OCI-LY1 (cell line): ENCODE measurements around the gene NEGR1.

Experiments
- H2AFZ ChIP-seq: fragments of 200-600 bp; sonication (generic), shearing (Covaris generic); 2 replicates; pipeline ENCODE4 v1.6.0; 2014; ENCODE audit warnings: antibody characterized with exemption, mild to moderate bottlenecking, low read length
- H3F3A ChIP-seq: fragments of 200-600 bp; sonication (generic), shearing (Covaris generic); 2 replicates; pipeline ENCODE4 v1.6.0; 2014; ENCODE audit warnings: mild to moderate bottlenecking, antibody characterized with exemption, low read length, moderate library complexity; ENCODE audit not compliant: insufficient read depth
- H3K27ac ChIP-seq: fragments of 200-600 bp; sonication (generic); 2 replicates; pipeline ENCODE4 v1.5.1; 2014; ENCODE audit warnings: low read length, mixed run types, mild to moderate bottlenecking, low read depth; ENCODE audit not compliant: poor library complexity, severe bottlenecking
- H3K27me3 ChIP-seq: fragments of 200-600 bp; sonication (generic); 2 replicates; pipeline ENCODE4 v1.6.0; 2014; ENCODE audit warnings: antibody characterized with exemption, mild to moderate bottlenecking, low read length, moderate library complexity; ENCODE audit not compliant: insufficient read depth
- H3K36me3 ChIP-seq: fragments of 200-600 bp; sonication (generic); 2 replicates; pipeline ENCODE4 v1.6.1; 2014; ENCODE audit warnings: mild to moderate bottlenecking, antibody characterized with exemption, low read length, moderate library complexity, mixed read lengths; ENCODE audit not compliant: insufficient read depth
- H3K4me1 ChIP-seq: fragments of 200-600 bp; sonication (generic); 2 replicates; pipeline ENCODE4 v1.5.1; 2014; ENCODE audit warnings: mild to moderate bottlenecking, low read length, moderate library complexity; ENCODE audit not compliant: insufficient read depth, severe bottlenecking
- H3K4me2 ChIP-seq: fragments of 200-600 bp; sonication (generic), shearing (Covaris generic); 2 replicates; pipeline ENCODE4 v1.6.1; 2014; ENCODE audit warnings: low read length
- H3K4me3 ChIP-seq: fragments of 200-600 bp; sonication (generic); 2 replicates; pipeline ENCODE4 v1.5.1; 2014; ENCODE audit warnings: low read length, low read depth, mild to moderate bottlenecking, mixed read lengths; ENCODE audit not compliant: poor library complexity, severe bottlenecking
- H3K79me2 ChIP-seq: fragments of 200-600 bp; shearing (Covaris generic); 2 replicates; pipeline ENCODE4 v1.6.1; 2016; ENCODE audit warnings: mixed run types, low read length, mixed read lengths; ENCODE audit not compliant: insufficient read depth
- H3K9ac ChIP-seq: fragments of 200-600 bp; sonication (generic), shearing (Covaris generic); 2 replicates; pipeline ENCODE4 v1.6.1; 2014; ENCODE audit warnings: mild to moderate bottlenecking, low read length, mixed read lengths
- H3K9me2 ChIP-seq: fragments of 200-600 bp; sonication (generic), shearing (Covaris generic); 2 replicates; pipeline ENCODE4 v1.6.1; 2014; ENCODE audit warnings: low read depth, mild to moderate bottlenecking, low read length, mixed read lengths
- H3K9me3 ChIP-seq: fragments of 200-600 bp; shearing (Covaris generic); 2 replicates; pipeline ENCODE4 v1.6.1; 2014; ENCODE audit warnings: low read length, mixed read lengths
- H4K20me1 ChIP-seq: fragments of 200-600 bp; sonication (generic), shearing (Covaris generic); 2 replicates; pipeline ENCODE4 v1.6.0; 2016; ENCODE audit warnings: mild to moderate bottlenecking, low read length; ENCODE audit not compliant: insufficient read depth
- EZH2 ChIP-seq: fragments of 200-600 bp; sonication (generic), shearing (Covaris generic); IDR thresholded peaks from 2 replicates; pipeline ENCODE4 v1.8.0; 2017; ENCODE audit warnings: borderline replicate concordance, mixed run types, mild to moderate bottlenecking, antibody characterized with exemption, low read length, moderate library complexity, mixed read lengths
- TF ChIP-seq, protein P1 (sequence below): fragments of 200-600 bp; sonication (generic), shearing (Covaris generic); IDR thresholded peaks from 2 replicates; pipeline ENCODE4 v1.5.1; 2017; ENCODE audit warnings: mild to moderate bottlenecking, antibody characterized with exemption, low read length, moderate library complexity, mixed read lengths

The NEGR1 gene

DNA sequence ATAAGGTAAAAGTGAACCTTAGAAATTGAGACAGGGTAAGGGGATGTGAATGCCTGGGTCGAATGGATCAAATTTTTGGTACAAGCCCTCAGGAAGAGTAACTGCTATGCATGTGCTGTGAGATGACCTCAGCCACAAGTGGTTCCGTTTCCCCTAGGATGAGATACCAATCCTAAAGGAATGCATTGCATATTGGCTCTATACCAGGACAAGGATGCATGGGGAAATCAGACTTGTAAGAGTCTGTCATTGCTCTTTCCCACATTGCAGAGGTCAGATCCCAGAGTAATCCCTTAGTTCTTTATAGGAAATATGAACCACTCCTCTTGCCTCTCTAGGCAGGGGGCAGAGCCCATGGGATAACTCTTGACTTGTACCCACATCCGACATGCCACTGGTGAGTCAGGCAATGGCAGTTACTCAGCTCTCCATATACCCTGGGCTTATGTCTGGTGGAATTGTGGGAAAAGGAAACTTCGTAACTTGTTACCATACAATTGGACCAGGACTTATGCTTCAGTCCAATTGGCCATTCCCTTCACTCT lies 773.2 kb downstream of the NEGR1 start:
- H3K4me3 ChIP-seq, result no peak overlapping the region
- no peak overlapping the region for H2AFZ ChIP-seq
- no peak overlapping the region for H3K4me2 ChIP-seq
- TF ChIP-seq, protein P1, sequence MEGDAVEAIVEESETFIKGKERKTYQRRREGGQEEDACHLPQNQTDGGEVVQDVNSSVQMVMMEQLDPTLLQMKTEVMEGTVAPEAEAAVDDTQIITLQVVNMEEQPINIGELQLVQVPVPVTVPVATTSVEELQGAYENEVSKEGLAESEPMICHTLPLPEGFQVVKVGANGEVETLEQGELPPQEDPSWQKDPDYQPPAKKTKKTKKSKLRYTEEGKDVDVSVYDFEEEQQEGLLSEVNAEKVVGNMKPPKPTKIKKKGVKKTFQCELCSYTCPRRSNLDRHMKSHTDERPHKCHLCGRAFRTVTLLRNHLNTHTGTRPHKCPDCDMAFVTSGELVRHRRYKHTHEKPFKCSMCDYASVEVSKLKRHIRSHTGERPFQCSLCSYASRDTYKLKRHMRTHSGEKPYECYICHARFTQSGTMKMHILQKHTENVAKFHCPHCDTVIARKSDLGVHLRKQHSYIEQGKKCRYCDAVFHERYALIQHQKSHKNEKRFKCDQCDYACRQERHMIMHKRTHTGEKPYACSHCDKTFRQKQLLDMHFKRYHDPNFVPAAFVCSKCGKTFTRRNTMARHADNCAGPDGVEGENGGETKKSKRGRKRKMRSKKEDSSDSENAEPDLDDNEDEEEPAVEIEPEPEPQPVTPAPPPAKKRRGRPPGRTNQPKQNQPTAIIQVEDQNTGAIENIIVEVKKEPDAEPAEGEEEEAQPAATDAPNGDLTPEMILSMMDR, result no peak
- TF ChIP-seq EZH2, result no peak
- H4K20me1 ChIP-seq, result no peaks in the 10 kb centered on the region
- H3K36me3 ChIP-seq, result no peaks in the 10 kb centered on the region
- H3K9ac ChIP-seq, result no peak overlapping the region
- no peaks in the 10 kb centered on the region for H3K27me3 ChIP-seq
- no peaks in the 10 kb centered on the region for H3K9me3 ChIP-seq
- H3K79me2 ChIP-seq, result no peaks in the 10 kb centered on the region
- H3K4me1 ChIP-seq, result no peaks in the 10 kb centered on the region
- H3K27ac ChIP-seq, result no peak overlapping the region
- no peaks in the 10 kb centered on the region for H3F3A ChIP-seq
- no peaks in the 10 kb centered on the region for H3K9me2 ChIP-seq

DNA sequence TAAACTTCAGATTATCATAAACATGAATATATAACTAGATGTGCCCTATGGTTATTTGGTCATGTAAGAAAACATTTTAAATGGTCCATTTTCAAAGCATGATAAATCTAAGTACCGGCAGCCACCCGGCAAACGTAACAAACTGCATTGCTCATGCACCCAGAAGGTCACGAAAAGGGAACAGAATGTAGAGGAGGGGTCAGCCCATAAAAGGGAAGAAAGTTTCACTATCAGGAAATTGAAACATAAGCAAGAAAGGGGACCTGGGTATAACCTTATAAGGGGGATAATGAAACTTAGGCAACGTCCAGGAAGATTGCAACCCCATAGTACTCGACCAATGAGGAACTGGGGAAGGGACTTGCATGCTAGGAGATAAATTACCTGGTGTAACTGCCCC lies 780.3 kb downstream of the NEGR1 start:
- no peaks in the 10 kb centered on the region for H3K9me2 ChIP-seq
- TF ChIP-seq EZH2, result no peak
- TF ChIP-seq, protein P1, result no peak
- no peaks in the 10 kb centered on the region for H3K36me3 ChIP-seq

DNA sequence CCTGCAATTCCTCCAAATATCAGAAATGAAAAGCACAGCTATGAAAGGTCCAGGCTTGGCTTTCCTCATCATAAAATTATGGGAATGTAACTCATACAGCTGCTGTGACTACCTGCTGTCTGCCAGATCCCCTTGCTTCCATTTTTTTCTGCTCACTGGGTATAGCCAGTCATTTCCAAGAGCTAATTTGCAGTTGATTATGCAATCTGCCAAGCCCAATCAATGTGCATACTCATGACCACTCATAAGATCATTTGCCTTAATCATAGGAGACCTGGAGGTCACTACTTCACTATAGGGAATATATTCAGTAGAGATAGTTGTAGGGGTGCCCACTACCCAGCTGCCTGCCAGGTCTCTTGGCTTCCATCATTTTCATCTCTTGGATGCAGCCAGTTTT lies 783.8 kb downstream of the NEGR1 start:
- no peaks in the 10 kb centered on the region for H3K4me1 ChIP-seq

More for the DNA sequence above, 780.3 kb downstream of the NEGR1 start:
- H3K4me2 ChIP-seq, result no peak overlapping the region
- H3K79me2 ChIP-seq, result no peaks in the 10 kb centered on the region
- H3K9me3 ChIP-seq, result no peaks in the 10 kb centered on the region
- H3K4me1 ChIP-seq, result no peaks in the 10 kb centered on the region
- no peaks in the 10 kb centered on the region for H4K20me1 ChIP-seq
- H3K27ac ChIP-seq, result no peak overlapping the region
- no peaks in the 10 kb centered on the region for H3K27me3 ChIP-seq
- H3K4me3 ChIP-seq, result no peak overlapping the region
- no peak overlapping the region for H2AFZ ChIP-seq
- no peaks in the 10 kb centered on the region for H3F3A ChIP-seq
- no peak overlapping the region for H3K9ac ChIP-seq

More for the DNA sequence above, 783.8 kb downstream of the NEGR1 start:
- no peak overlapping the region for H3K4me3 ChIP-seq
- H3K9me3 ChIP-seq, result no peaks in the 10 kb centered on the region
- H3K79me2 ChIP-seq, result no peaks in the 10 kb centered on the region
- H3K9me2 ChIP-seq, result no peaks in the 10 kb centered on the region
- H3F3A ChIP-seq, result no peaks in the 10 kb centered on the region
- no peaks in the 10 kb centered on the region for H4K20me1 ChIP-seq
- H3K9ac ChIP-seq, result no peak overlapping the region
- H3K27me3 ChIP-seq, result no peaks in the 10 kb centered on the region
- H2AFZ ChIP-seq, result no peak overlapping the region
- no peak overlapping the region for H3K4me2 ChIP-seq
- H3K36me3 ChIP-seq, result no peaks in the 10 kb centered on the region
- TF ChIP-seq, protein P1, result no peak
- TF ChIP-seq EZH2, result no peak
- H3K27ac ChIP-seq, result no peak overlapping the region
